ENCODE measurements around the gene KCNG4. TPM values are rescaled to one million over a fixed set of nuclear protein-coding genes. Genes with fewer than 3 reads are reported as not detected.

The KCNG4 gene
- total and polyA plus RNA-seq, 2 donors = not detected

DNA sequence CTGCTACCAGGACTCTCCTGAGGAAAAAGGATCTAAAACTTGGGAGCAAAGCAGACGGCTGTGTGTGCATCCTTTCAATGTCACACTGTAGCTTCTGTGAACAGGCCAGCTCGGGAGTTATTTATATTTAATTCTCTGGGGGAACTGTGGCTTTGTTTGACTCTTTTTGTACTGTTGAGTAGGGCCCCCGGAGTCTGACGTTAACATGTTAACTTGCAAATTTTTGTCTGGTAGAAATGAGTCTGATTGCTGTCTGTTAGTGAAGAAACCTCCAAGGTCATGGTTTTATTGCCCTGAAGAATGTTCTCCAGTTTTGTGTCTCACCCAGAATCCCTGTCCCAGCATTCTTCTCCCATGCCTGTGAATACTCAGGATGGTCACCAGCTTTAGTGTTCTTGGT lies 14.2 kb upstream of the KCNG4 start:
- 90% methylated on average over 4 of the region's 4 CpGs for WGBS
- Histone ChIP-seq H3K4me1 (ENCODE audit: control insufficient read depth in 2 of 2, insufficient read depth in 2 of 2, low read length in 2 of 2) (no peaks in the 10 kb centered on the region), H3K36me3 (ENCODE audit: control insufficient read depth in 2 of 2, insufficient read depth in 2 of 2, low read length in 1 of 2) (no peaks in the 10 kb centered on the region), H3K4me3 (ENCODE audit: low read length in 2 of 2) (no peak overlapping the region), H3K27ac (ENCODE audit: low read depth in 1 of 2, low read length in 1 of 2) (no peak overlapping the region), H3K27me3 (ENCODE audit: control insufficient read depth in 2 of 2, insufficient read depth in 1 of 2, low read length in 1 of 2) (peaks cover 0 to 2% of the 10 kb centered on the region in 2 donors), H3K9me3 (ENCODE audit: control insufficient read depth in 2 of 2, insufficient read depth in 1 of 2, low read length in 1 of 2) (peaks cover 0 to 4% of the 10 kb centered on the region in 2 donors)
- DNase-seq (ENCODE audit: low read depth in 6 of 9, low spot score in 9 of 9) = no peak

GRCh38 chr16:84253173-84253572 lies 13.4 kb upstream of the KCNG4 start:
- 83% methylated on average over 4 of the region's 4 CpGs for WGBS
- no peaks in the 10 kb centered on the region for H3K36me3 ChIP-seq (ENCODE audit: control insufficient read depth in 2 of 2, insufficient read depth in 2 of 2, low read length in 1 of 2)
- no peak overlapping the region for H3K4me3 ChIP-seq (ENCODE audit: low read length in 2 of 2)

DNA sequence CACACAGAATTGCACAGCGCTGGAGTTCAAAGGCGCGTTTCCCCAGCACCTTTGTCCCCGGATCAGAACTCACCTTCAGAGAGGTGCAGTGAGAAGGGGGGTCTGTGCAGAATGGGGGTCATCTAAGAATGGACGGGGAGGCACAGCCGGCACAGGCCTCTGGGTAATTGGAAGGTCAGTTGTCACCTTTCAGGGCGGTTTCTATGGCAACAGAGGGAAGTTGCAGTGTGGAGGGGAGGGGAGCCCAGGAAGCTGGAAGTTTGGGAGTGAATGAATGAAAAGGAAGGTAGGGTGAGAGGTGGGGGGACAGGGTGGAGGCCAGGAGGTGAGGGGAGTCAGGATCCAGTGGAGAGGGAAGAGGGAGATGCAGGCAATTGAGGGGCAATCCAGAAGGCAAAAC lies 12.4 kb upstream of the KCNG4 start:
- WGBS = 70% methylated on average over 7 of the region's 7 CpGs
- H3K27ac ChIP-seq (ENCODE audit: low read depth in 1 of 2, low read length in 1 of 2) = no peak overlapping the region
- no peaks in the 10 kb centered on the region for H3K9me3 ChIP-seq (ENCODE audit: control insufficient read depth in 2 of 2, insufficient read depth in 1 of 2, low read length in 1 of 2)
- H3K27me3 ChIP-seq (ENCODE audit: control insufficient read depth in 2 of 2, insufficient read depth in 1 of 2, low read length in 1 of 2) = peaks cover 0 to 2% of the 10 kb centered on the region in 2 donors
- H3K4me3 ChIP-seq (ENCODE audit: low read length in 2 of 2) = no peak overlapping the region
- DNase-seq (ENCODE audit: low read depth in 6 of 9, low spot score in 9 of 9) = no peak
- no peaks in the 10 kb centered on the region for H3K36me3 ChIP-seq (ENCODE audit: control insufficient read depth in 2 of 2, insufficient read depth in 2 of 2, low read length in 1 of 2)
- H3K4me1 ChIP-seq (ENCODE audit: control insufficient read depth in 2 of 2, insufficient read depth in 2 of 2, low read length in 2 of 2) = no peaks in the 10 kb centered on the region

More at GRCh38 chr16:84253173-84253572, 13.4 kb upstream of the KCNG4 start:
- Histone ChIP-seq H3K9me3 (ENCODE audit: control insufficient read depth in 2 of 2, insufficient read depth in 1 of 2, low read length in 1 of 2) (no peaks in the 10 kb centered on the region), H3K27me3 (ENCODE audit: control insufficient read depth in 2 of 2, insufficient read depth in 1 of 2, low read length in 1 of 2) (peaks cover 0 to 2% of the 10 kb centered on the region in 2 donors), H3K4me1 (ENCODE audit: control insufficient read depth in 2 of 2, insufficient read depth in 2 of 2, low read length in 2 of 2) (no peaks in the 10 kb centered on the region), H3K27ac (ENCODE audit: low read depth in 1 of 2, low read length in 1 of 2) (no peak overlapping the region)
- DNase-seq (ENCODE audit: low read depth in 6 of 9, low spot score in 9 of 9) = no peak

DNA sequence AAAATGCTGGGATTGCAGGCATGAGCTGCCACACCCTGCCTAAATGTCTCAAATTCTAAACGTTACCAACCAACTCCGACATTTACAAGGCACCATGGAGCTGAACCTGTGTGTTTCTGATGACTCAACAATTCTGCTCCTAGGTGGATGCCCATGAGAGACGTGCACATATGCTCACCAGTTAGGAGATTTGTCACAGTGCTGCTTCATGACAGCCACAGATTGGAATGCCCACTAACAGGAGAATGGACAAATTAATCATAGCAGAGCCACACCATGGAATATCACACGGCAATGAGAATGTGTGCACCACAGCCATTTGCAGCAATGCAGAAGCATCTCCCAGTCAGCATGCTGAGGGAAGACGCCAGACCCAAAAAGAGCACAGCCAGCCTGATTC lies 8.0 kb upstream of the KCNG4 start:
- Histone ChIP-seq H3K4me1 (ENCODE audit: control insufficient read depth in 2 of 2, insufficient read depth in 2 of 2, low read length in 2 of 2) (no peaks in the 10 kb centered on the region), H3K9me3 (ENCODE audit: control insufficient read depth in 2 of 2, insufficient read depth in 1 of 2, low read length in 1 of 2) (no peaks in the 10 kb centered on the region), H3K27ac (ENCODE audit: low read depth in 1 of 2, low read length in 1 of 2) (no peak overlapping the region), H3K27me3 (ENCODE audit: control insufficient read depth in 2 of 2, insufficient read depth in 1 of 2, low read length in 1 of 2) (peaks cover 0 to 2% of the 10 kb centered on the region in 2 donors), H3K36me3 (ENCODE audit: control insufficient read depth in 2 of 2, insufficient read depth in 2 of 2, low read length in 1 of 2) (no peaks in the 10 kb centered on the region), H3K4me3 (ENCODE audit: low read length in 2 of 2) (no peak overlapping the region)
- no peak for DNase-seq (ENCODE audit: low read depth in 6 of 9, low spot score in 9 of 9)
- WGBS = 97% methylated on average over 5 of the region's 5 CpGs

DNA sequence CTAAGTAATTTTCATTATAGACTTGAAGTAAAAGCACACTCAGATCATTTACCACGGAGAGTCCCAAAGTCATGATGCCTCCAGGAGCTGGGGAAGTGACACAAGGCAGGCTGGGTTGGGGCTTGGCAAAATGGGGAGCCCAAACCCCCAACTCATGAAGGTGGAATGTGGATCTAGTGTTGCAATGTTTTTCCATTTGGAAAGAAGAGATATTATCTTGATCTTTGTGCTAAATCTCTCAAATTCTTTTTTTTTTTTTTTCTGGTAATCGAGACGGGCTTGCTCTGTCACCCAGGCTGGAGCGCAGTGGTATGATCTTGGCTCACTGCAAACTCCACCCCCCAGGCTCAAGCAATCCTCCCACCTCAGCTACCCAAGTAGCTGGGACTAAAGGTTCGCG lies 7.5 kb upstream of the KCNG4 start:
- H3K36me3 ChIP-seq (ENCODE audit: control insufficient read depth in 2 of 2, insufficient read depth in 2 of 2, low read length in 1 of 2) = no peaks in the 10 kb centered on the region
- H3K27me3 ChIP-seq (ENCODE audit: control insufficient read depth in 2 of 2, insufficient read depth in 1 of 2, low read length in 1 of 2) = peaks cover 0 to 2% of the 10 kb centered on the region in 2 donors
- no peaks in the 10 kb centered on the region for H3K4me1 ChIP-seq (ENCODE audit: control insufficient read depth in 2 of 2, insufficient read depth in 2 of 2, low read length in 2 of 2)
- H3K27ac ChIP-seq (ENCODE audit: low read depth in 1 of 2, low read length in 1 of 2) = no peak overlapping the region
- 96% methylated on average over 6 of the region's 6 CpGs for WGBS
- DNase-seq (ENCODE audit: low read depth in 6 of 9, low spot score in 9 of 9) = no peak
- H3K4me3 ChIP-seq (ENCODE audit: low read length in 2 of 2) = no peak overlapping the region
- H3K9me3 ChIP-seq (ENCODE audit: control insufficient read depth in 2 of 2, insufficient read depth in 1 of 2, low read length in 1 of 2) = no peaks in the 10 kb centered on the region

- peaks cover 0 to under 1% of the 10 kb centered on the region in 2 donors for H3K27me3 ChIP-seq (ENCODE audit: control insufficient read depth in 2 of 2, insufficient read depth in 1 of 2, low read length in 1 of 2)
- WGBS = 80% methylated on average over 5 of the region's 5 CpGs
- no peak overlapping the region for H3K4me3 ChIP-seq (ENCODE audit: low read length in 2 of 2)
- H3K9me3 ChIP-seq (ENCODE audit: control insufficient read depth in 2 of 2, insufficient read depth in 1 of 2, low read length in 1 of 2) = no peaks in the 10 kb centered on the region
- H3K27ac ChIP-seq (ENCODE audit: low read depth in 1 of 2, low read length in 1 of 2) = no peak overlapping the region
- H3K36me3 ChIP-seq (ENCODE audit: control insufficient read depth in 2 of 2, insufficient read depth in 2 of 2, low read length in 1 of 2) = no peaks in the 10 kb centered on the region
- no peaks in the 10 kb centered on the region for H3K4me1 ChIP-seq (ENCODE audit: control insufficient read depth in 2 of 2, insufficient read depth in 2 of 2, low read length in 2 of 2)
- DNase-seq (ENCODE audit: low read depth in 6 of 9, low spot score in 9 of 9) = no peak
Measured at GRCh38 chr16:84246679-84247077, 6.9 kb upstream of the KCNG4 start.

DNA sequence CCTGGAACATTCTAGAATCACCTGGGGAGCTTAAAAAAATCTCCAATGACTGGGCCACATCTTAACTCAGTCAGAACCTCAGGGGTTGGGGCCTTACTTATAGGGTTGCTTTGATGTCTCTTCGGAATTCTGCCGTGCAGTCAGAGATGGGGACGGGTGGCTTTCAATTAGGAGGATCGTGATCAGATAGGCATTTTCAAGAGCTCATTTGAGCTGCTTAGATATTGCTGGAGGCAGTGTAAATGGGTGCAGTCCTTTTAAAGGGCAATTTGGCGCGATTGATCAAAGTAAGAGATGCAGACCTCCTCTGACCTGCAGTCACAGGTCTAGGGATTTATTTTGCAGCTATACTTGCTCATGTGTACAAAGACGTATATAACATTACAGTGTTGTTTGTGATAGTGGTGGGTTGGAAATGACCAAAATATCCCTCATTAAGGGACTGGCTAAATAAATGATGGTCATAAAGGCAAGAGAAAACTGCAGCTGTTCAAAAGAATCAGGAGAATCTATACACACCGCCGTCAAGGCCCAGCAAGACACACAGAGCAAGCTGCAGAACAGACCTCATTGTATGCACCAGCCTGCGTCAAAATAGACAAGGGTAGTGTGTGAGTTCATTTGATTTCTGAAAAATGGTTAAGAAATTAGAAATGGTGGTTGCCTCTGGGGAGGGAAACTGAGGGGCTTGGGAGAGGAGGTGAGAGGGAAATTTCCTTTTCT lies 6.3 kb upstream of the KCNG4 start:
- no peaks in the 10 kb centered on the region for H3K36me3 ChIP-seq (ENCODE audit: control insufficient read depth in 2 of 2, insufficient read depth in 2 of 2, low read length in 1 of 2)
- no peak overlapping the region for H3K27ac ChIP-seq (ENCODE audit: low read depth in 1 of 2, low read length in 1 of 2)
- no peaks in the 10 kb centered on the region for H3K9me3 ChIP-seq (ENCODE audit: control insufficient read depth in 2 of 2, insufficient read depth in 1 of 2, low read length in 1 of 2)
- no peak for DNase-seq (ENCODE audit: low read depth in 6 of 9, low spot score in 9 of 9)
- no peak overlapping the region for H3K4me3 ChIP-seq (ENCODE audit: low read length in 2 of 2)
- H3K4me1 ChIP-seq (ENCODE audit: control insufficient read depth in 2 of 2, insufficient read depth in 2 of 2, low read length in 2 of 2) = no peaks in the 10 kb centered on the region
- WGBS = 94% methylated on average over 10 of the region's 10 CpGs
- H3K27me3 ChIP-seq (ENCODE audit: control insufficient read depth in 2 of 2, insufficient read depth in 1 of 2, low read length in 1 of 2) = peaks cover 0 to 2% of the 10 kb centered on the region in 2 donors

DNA sequence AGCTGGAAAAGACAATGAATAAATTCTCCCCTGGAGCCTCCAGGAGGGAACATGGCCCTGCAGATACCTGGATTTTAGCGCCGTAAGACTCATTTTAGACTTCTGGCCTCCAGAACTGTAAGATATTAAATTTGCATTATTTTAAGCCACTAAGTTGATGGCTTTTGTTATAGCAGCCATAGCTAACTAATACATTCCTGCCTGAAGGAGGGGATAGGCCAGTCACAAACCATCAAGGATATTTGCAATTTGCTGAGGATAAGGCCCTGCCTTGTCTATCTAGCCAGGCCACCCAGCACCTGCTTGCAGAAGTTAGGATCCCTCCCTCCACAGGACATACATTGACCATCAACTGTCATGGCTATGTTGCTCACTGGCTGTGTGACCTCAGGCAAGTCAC lies 4.9 kb upstream of the KCNG4 start:
- H3K36me3 ChIP-seq (ENCODE audit: control insufficient read depth in 2 of 2, insufficient read depth in 2 of 2, low read length in 1 of 2) = no peaks in the 10 kb centered on the region
- H3K9me3 ChIP-seq (ENCODE audit: control insufficient read depth in 2 of 2, insufficient read depth in 1 of 2, low read length in 1 of 2) = no peaks in the 10 kb centered on the region
- H3K4me3 ChIP-seq (ENCODE audit: low read length in 2 of 2) = no peak overlapping the region
- no peak for DNase-seq (ENCODE audit: low read depth in 6 of 9, low spot score in 9 of 9)
- peaks cover 2 to 8% of the 10 kb centered on the region in 2 donors for H3K27me3 ChIP-seq (ENCODE audit: control insufficient read depth in 2 of 2, insufficient read depth in 1 of 2, low read length in 1 of 2)
- WGBS = 98% methylated on average over 2 of the region's 2 CpGs
- no peak overlapping the region for H3K27ac ChIP-seq (ENCODE audit: low read depth in 1 of 2, low read length in 1 of 2)
- no peaks in the 10 kb centered on the region for H3K4me1 ChIP-seq (ENCODE audit: control insufficient read depth in 2 of 2, insufficient read depth in 2 of 2, low read length in 2 of 2)

- Histone ChIP-seq H3K4me3 (ENCODE audit: low read length in 2 of 2) (no peak overlapping the region), H3K27me3 (ENCODE audit: control insufficient read depth in 2 of 2, insufficient read depth in 1 of 2, low read length in 1 of 2) (peaks cover 2 to 13% of the 10 kb centered on the region in 2 donors), H3K9me3 (ENCODE audit: control insufficient read depth in 2 of 2, insufficient read depth in 1 of 2, low read length in 1 of 2) (no peaks in the 10 kb centered on the region), H3K27ac (ENCODE audit: low read depth in 1 of 2, low read length in 1 of 2) (no peak overlapping the region), H3K36me3 (ENCODE audit: control insufficient read depth in 2 of 2, insufficient read depth in 2 of 2, low read length in 1 of 2) (no peaks in the 10 kb centered on the region), H3K4me1 (ENCODE audit: control insufficient read depth in 2 of 2, insufficient read depth in 2 of 2, low read length in 2 of 2) (no peaks in the 10 kb centered on the region)
- no peak for DNase-seq (ENCODE audit: low read depth in 6 of 9, low spot score in 9 of 9)
- WGBS = 84% methylated on average over 1 of the region's 1 CpG
Measured at GRCh38 chr16:84243732-84244131, 3.9 kb upstream of the KCNG4 start.
